IMR-90 (cell line): ENCODE measurements around the gene P2RX7. TPM values are rescaled to one million over a fixed set of nuclear protein-coding genes. Genes with fewer than 3 reads are reported as not detected.

Experiments used
- ATAC-seq: fragments of 200-7000 bp; cut with Tn5 transposase; 2 replicates; pipeline ENCODE4 v1.9.1; 2020; ENCODE audit warnings: low read depth, mild to moderate bottlenecking, moderate library complexity
- BruUV-seq: library from RNA; stranded (reverse); fragments of 400-500 nt; replicated peaks from 2 replicates; lab custom pipeline; 2021; lab: Mats Ljungman, UMichigan
- CTCF ChIA-PET: fragments of 300-600 bp; formaldehyde crosslinking; extraction: SDS; loops from one replicate; lab custom pipeline; 2021; ENCODE audit warnings: antibody characterized with exemption; lab: Yijun Ruan, JAX
- POLR2A ChIA-PET: fragments of 300-600 bp; sonication (Branson Sonifier 250); formaldehyde crosslinking; loops from one replicate; lab custom pipeline; 2022; ENCODE audit warnings: antibody characterized with exemption; ENCODE audit not compliant: unreplicated experiment; lab: Charles Lee
- DNase-seq: peaks from one replicate; pipeline ENCODE4 v3.0.0; 2013
- H2AFZ ChIP-seq: replicated peaks from 2 replicates; pipeline ENCODE3; 2013; ENCODE audit warnings: low read length, mild to moderate bottlenecking; ENCODE audit not compliant: poor library complexity
- H2AK5ac ChIP-seq: 2 replicates; pipeline ENCODE4 v1.6.1; 2013; ENCODE audit warnings: low read depth, low read length, inconsistent platforms
- H2AK9ac ChIP-seq: replicated peaks from 2 replicates; pipeline ENCODE3; 2013; ENCODE audit warnings: mild to moderate bottlenecking, low read depth, low read length, moderate library complexity; ENCODE audit not compliant: poor library complexity
- H2BK120ac ChIP-seq: 2 replicates; pipeline ENCODE4 v1.6.1; 2013; ENCODE audit warnings: low read depth, low read length, inconsistent platforms
- H2BK15ac ChIP-seq: 3 replicates; pipeline ENCODE4 v1.6.1; 2013; ENCODE audit warnings: low read depth, low read length, inconsistent platforms
- H2BK20ac ChIP-seq: 2 replicates; pipeline ENCODE4 v1.6.1; 2013; ENCODE audit warnings: low read depth, mild to moderate bottlenecking, inconsistent platforms, low read length, moderate library complexity
- H2BK5ac ChIP-seq: 2 replicates; pipeline ENCODE4 v1.6.1; 2013; ENCODE audit warnings: mild to moderate bottlenecking, low read depth, low read length, inconsistent platforms; ENCODE audit not compliant: poor library complexity, severe bottlenecking
- H3K14ac ChIP-seq: replicated peaks from 2 replicates; pipeline ENCODE4 v1.6.1; 2013; ENCODE audit warnings: low read depth, low read length, inconsistent platforms
- H3K18ac ChIP-seq: 2 replicates; pipeline ENCODE4 v1.6.1; 2013; ENCODE audit warnings: low read depth, low read length, control low read depth
- H3K23ac ChIP-seq: 2 replicates; pipeline ENCODE4 v1.6.1; 2013; ENCODE audit warnings: low read depth, low read length, inconsistent platforms
- H3K27ac ChIP-seq: 2 replicates; pipeline ENCODE4 v1.5.1; 2013; ENCODE audit warnings: mild to moderate bottlenecking, control low read depth, low read length; ENCODE audit not compliant: insufficient read depth
- H3K27me3 ChIP-seq: 2 replicates; pipeline ENCODE4 v1.6.1; 2013; ENCODE audit warnings: low read length; ENCODE audit not compliant: control insufficient read depth, insufficient read depth
- H3K36me3 ChIP-seq: 2 replicates; pipeline ENCODE4 v1.6.1; 2013; ENCODE audit warnings: low read length, mixed read lengths; ENCODE audit not compliant: control insufficient read depth, insufficient read depth
- H3K4ac ChIP-seq: 2 replicates; pipeline ENCODE4 v1.6.1; 2013; ENCODE audit warnings: low read depth, low read length, inconsistent platforms
- H3K4me1 ChIP-seq: 2 replicates; pipeline ENCODE4 v1.6.1; 2013; ENCODE audit warnings: low read length, mixed read lengths; ENCODE audit not compliant: control insufficient read depth, insufficient read depth
- H3K4me2 ChIP-seq: 2 replicates; pipeline ENCODE4 v1.6.1; 2013; ENCODE audit warnings: low read depth, mild to moderate bottlenecking, control low read depth, low read length, moderate library complexity
- H3K4me3 ChIP-seq: 2 replicates; pipeline ENCODE4 v1.5.1; 2013; ENCODE audit warnings: low read depth, mild to moderate bottlenecking, control low read depth, low read length, moderate library complexity; ENCODE audit not compliant: insufficient read depth
- H3K56ac ChIP-seq: 2 replicates; pipeline ENCODE4 v1.6.1; 2013; ENCODE audit warnings: low read length, inconsistent platforms; ENCODE audit not compliant: insufficient read depth; ENCODE audit errors: extremely low read depth
- H3K79me1 ChIP-seq, 2 experiments: 2 replicates each; pipeline ENCODE4 v1.6.1; 2013; ENCODE audit warnings: low read length in 2 of 2, inconsistent platforms in 1 of 2, low read depth in 1 of 2
- H3K9ac ChIP-seq: 2 replicates; pipeline ENCODE4 v1.6.1; 2013; ENCODE audit warnings: low read depth, low read length, control low read depth
- H3K9me1 ChIP-seq: 2 replicates; pipeline ENCODE4 v1.6.1; 2013; ENCODE audit warnings: low read length, inconsistent platforms; ENCODE audit not compliant: insufficient read depth
- H3K9me3 ChIP-seq: 2 replicates; pipeline ENCODE4 v1.6.1; 2013; ENCODE audit warnings: low read length; ENCODE audit not compliant: control insufficient read depth, insufficient read depth
- H4K20me1 ChIP-seq: 2 replicates; pipeline ENCODE4 v1.6.1; 2013; ENCODE audit warnings: low read length, inconsistent platforms; ENCODE audit not compliant: insufficient read depth
- H4K5ac ChIP-seq: 2 replicates; pipeline ENCODE4 v1.6.1; 2013; ENCODE audit warnings: mild to moderate bottlenecking, low read depth, low read length, control low read depth
- H4K8ac ChIP-seq, 2 experiments: 2 replicates each; pipeline ENCODE4 v1.6.1; 2013; ENCODE audit warnings: low read depth in 2 of 2, low read length in 2 of 2, control low read depth in 1 of 2, inconsistent platforms in 1 of 2
- H4K91ac ChIP-seq: 2 replicates; pipeline ENCODE4 v1.6.1; 2013; ENCODE audit warnings: low read depth, low read length, inconsistent platforms; ENCODE audit not compliant: insufficient read depth
- FOS ChIP-seq: fragments of 150-350 bp; IDR thresholded peaks from 2 replicates; pipeline ENCODE4 v1.6.1; 2016; ENCODE audit warnings: low read depth, low read length
- WGBS, 2 experiments: methylation state at CpG; one replicate each; pipeline versions ENCODE4 v1.1.5 to v1.1.7; 2013; ENCODE audit warnings: missing lambda C conversion rate in 2 of 2; ENCODE audit not compliant: insufficient read length in 1 of 2; ENCODE audit errors: extremely low coverage in 2 of 2; 5-methylcytosine and 5-hydroxymethylcytosine counted together
- dilution Hi-C: fragments of 300-500 bp; cut with HindIII; formaldehyde crosslinking; loops from one replicate; pipeline ENCODE4 v1.14.3; 2018; ENCODE audit warnings: low sequenced_read_pairs; ENCODE audit not compliant: unreplicated experiment
- in situ Hi-C: fragments of 300-500 bp; cut with MboI; formaldehyde crosslinking; loops from 3 replicates; pipeline ENCODE4 v1.14.3; 2019; ENCODE audit warnings: low sequenced_read_pairs, inconsistent platforms, mixed read lengths
- intact Hi-C: fragments of 100-400 bp; cut with micrococcal nuclease; formaldehyde crosslinking; loops from 2 replicates; pipeline ENCODE4 v1.10.0; 2022
- polyA plus RNA-seq, 3 experiments: library from polyadenylated mRNA; depleted of rRNA; stranded (reverse); fragments of >200 nt; gene quantifications; 2 replicates each; pipeline ENCODE4 v1.2.3, GENCODE V29; 2012; ENCODE audit warnings: low replicate concordance in 1 of 3
- total RNA-seq: library from RNA; depleted of rRNA; stranded (reverse); fragments of >200 nt; gene quantifications from 2 replicates; pipeline ENCODE4 v1.2.3, GENCODE V29; 2012

P2RX7 gene
- total and polyA plus RNA-seq, 2 of the 4 experiments (the other 2 are of a cell fraction) = 0.07 to 0.18 TPM

- peaks cover 4% of the 10 kb centered on the region; the same call in 1 of the 2 replicates for H3K36me3 ChIP-seq
- no peaks in the 10 kb centered on the region for H3K79me1 ChIP-seq
- H3K4me2 ChIP-seq = no peak overlapping the region
- in situ Hi-C loops (no loop called here), dilution Hi-C loops (no loop called here), intact Hi-C loops (no loop called here)
- no peak overlapping the region for H3K18ac ChIP-seq
- H2AK5ac ChIP-seq = no peak overlapping the region
- no peak overlapping the region for H3K4ac ChIP-seq
- H4K8ac ChIP-seq = no peak overlapping the region
- H4K20me1 ChIP-seq = no peaks in the 10 kb centered on the region
- H3K4me3 ChIP-seq = no peak overlapping the region
- H2BK5ac ChIP-seq = no peak overlapping the region
- ATAC-seq (no peak), DNase-seq (no peak)
- 0 out of 2 replicates have a peak, but pooled peaks cover 3% of the 10 kb centered on the region for H3K9me1 ChIP-seq
- H4K5ac ChIP-seq = no peak overlapping the region
- POLR2A ChIA-PET = interaction anchor here (0.7 kb wide), 1 partner anchor 1987 kb away, joined by 7 read pairs; no protein-coding TSS in a partner anchor
- no peak overlapping the region for H3K27ac ChIP-seq
- BruUV-seq = no TSS peak
- no peak overlapping the region for H2BK15ac ChIP-seq
- no peak overlapping the region for H2BK120ac ChIP-seq
- CTCF ChIA-PET = interaction anchor here (1.2 kb wide), 1 partner anchor 9 kb away, joined by 3 read pairs; no protein-coding TSS in a partner anchor
- H3K23ac ChIP-seq = no peak overlapping the region
- no peak overlapping the region for H3K9ac ChIP-seq
- H2AFZ ChIP-seq = no peak overlapping the region
- H4K91ac ChIP-seq = no peak overlapping the region
- H3K9me3 ChIP-seq = no peaks in the 10 kb centered on the region
- TF ChIP-seq FOS = no peak
- H2BK20ac ChIP-seq = no peak overlapping the region
- H3K14ac ChIP-seq = no peak overlapping the region
- H3K56ac ChIP-seq = no peak overlapping the region
- no peaks in the 10 kb centered on the region for H3K27me3 ChIP-seq
- H2AK9ac ChIP-seq = no peak overlapping the region
- WGBS, 2 experiments = 92% methylated on average over 6 of the region's 8 CpGs; no CpG with 5 or more reads in 1 of the 2 experiments
- no peaks in the 10 kb centered on the region for H3K4me1 ChIP-seq
These were observed 91.9 kb downstream of the P2RX7 start for GRCh38 chr12:121224591-121224990.
